Measurements from ENCODE around the gene PTPN3. TPM values are rescaled to one million over a fixed set of nuclear protein-coding genes. Genes with fewer than 3 reads are reported as not detected.

Gene PTPN3
- total RNA-seq, 1 experiment from 2014 or later: 20.8 TPM

DNA sequence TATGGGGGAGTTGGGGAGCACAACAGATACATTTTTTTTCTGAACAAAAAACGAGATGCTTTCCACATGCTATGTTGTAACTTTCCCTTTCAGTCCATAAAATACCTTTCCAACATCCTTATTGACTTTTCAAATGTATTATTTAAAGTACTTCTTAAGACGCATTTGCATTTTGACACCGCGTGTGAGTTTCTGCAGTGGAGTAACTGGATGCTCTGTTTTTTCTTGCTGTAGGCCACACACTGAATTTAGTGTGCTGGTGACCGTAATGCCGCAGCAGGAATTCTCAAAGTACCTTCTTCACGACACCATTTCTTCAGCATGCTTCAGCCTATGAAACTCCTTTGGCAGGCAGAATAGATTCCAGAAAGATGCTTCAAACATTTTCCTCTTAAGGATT is 163.0 kb downstream of the PTPN3 start:
- no TSS peak for BruUV-seq (replicated peaks)
- CTCF ChIA-PET: no interaction called here
- H3K9ac ChIP-seq (ENCODE audit: low read length): no peak overlapping the region
- H3K9me2 ChIP-seq (ENCODE audit: insufficient read depth): no peaks in the 10 kb centered on the region
- no peak for DNase-seq (ENCODE audit: low read depth, low spot score)
- H3K4me3 ChIP-seq (replicated peaks in 1 of 2; ENCODE audit: low read depth in 1 of 2, low read length in 2 of 2): no peak overlapping the region
- H4K20me1 ChIP-seq (ENCODE audit: insufficient read depth): no peaks in the 10 kb centered on the region
- no peak for ATAC-seq
- POLR2A ChIA-PET: no interaction called here
- intact Hi-C loops (cut with micrococcal nuclease): no loop called here
- RAD21 ChIA-PET (ENCODE audit: low non-redundant PET in 1 of 2, low total read pairs in 2 of 2, uncharacterized antibody in 2 of 2, unreplicated experiment in 2 of 2): no interaction called here
- H3K36me3 ChIP-seq (ENCODE audit: control insufficient read depth in 1 of 2, insufficient read depth in 2 of 2, low read length in 2 of 2): no peaks in the 10 kb centered on the region
- H3K27ac ChIP-seq (ENCODE audit: low read depth, low read length): no peak overlapping the region
- no peak overlapping the region for H2AFZ ChIP-seq (ENCODE audit: low read depth, low read length, poor library complexity, severe bottlenecking)
- H3K4me1 ChIP-seq (ENCODE audit: control insufficient read depth in 1 of 2, insufficient read depth in 2 of 2, low read length in 2 of 2): peaks cover 8 to 11% of the 10 kb centered on the region in 2 experiments; a peak in 3 of 4 replicates
- H3K27me3 ChIP-seq (ENCODE audit: insufficient read depth, low read length): no peaks in the 10 kb centered on the region
- no peaks in the 10 kb centered on the region for H3K79me2 ChIP-seq (ENCODE audit: insufficient read depth, low read length)
- H3K4me2 ChIP-seq (ENCODE audit: low read length): no peak overlapping the region
- H3K9me3 ChIP-seq (ENCODE audit: control insufficient read depth in 1 of 2, insufficient read depth in 1 of 2, low read depth in 1 of 2, low read length in 2 of 2): no peaks in the 10 kb centered on the region
- TF ChIP-seq ZFX (IDR thresholded peaks at IDR 0.05): no peak
- no peak for TF ChIP-seq ELF1 (IDR thresholded peaks at IDR 0.05; ENCODE audit: borderline replicate concordance, low read depth)
- TF ChIP-seq EGR1 (IDR thresholded peaks at IDR 0.05; ENCODE audit: low read depth): no peak
- no peak for TF ChIP-seq SRF (IDR thresholded peaks at IDR 0.05; ENCODE audit: low read depth)
- no peak for TF ChIP-seq YY1 (IDR thresholded peaks at IDR 0.05; ENCODE audit: extremely low read depth, insufficient replicate concordance, low read depth, low read length)
- TF ChIP-seq, protein P1, sequence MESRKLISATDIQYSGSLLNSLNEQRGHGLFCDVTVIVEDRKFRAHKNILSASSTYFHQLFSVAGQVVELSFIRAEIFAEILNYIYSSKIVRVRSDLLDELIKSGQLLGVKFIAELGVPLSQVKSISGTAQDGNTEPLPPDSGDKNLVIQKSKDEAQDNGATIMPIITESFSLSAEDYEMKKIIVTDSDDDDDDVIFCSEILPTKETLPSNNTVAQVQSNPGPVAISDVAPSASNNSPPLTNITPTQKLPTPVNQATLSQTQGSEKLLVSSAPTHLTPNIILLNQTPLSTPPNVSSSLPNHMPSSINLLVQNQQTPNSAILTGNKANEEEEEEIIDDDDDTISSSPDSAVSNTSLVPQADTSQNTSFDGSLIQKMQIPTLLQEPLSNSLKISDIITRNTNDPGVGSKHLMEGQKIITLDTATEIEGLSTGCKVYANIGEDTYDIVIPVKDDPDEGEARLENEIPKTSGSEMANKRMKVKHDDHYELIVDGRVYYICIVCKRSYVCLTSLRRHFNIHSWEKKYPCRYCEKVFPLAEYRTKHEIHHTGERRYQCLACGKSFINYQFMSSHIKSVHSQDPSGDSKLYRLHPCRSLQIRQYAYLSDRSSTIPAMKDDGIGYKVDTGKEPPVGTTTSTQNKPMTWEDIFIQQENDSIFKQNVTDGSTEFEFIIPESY (IDR thresholded peaks at IDR 0.05; ENCODE audit: extremely low read depth, insufficient replicate concordance, low read length): no peak
- TF ChIP-seq POLR2A (IDR thresholded peaks at IDR 0.05; ENCODE audit: borderline replicate concordance, extremely low read depth, insufficient read depth, insufficient read length): no peak
- no peak for TF ChIP-seq SP1 (IDR thresholded peaks at IDR 0.05; ENCODE audit: low read depth)
- TF ChIP-seq SIN3A (IDR thresholded peaks at IDR 0.05; ENCODE audit: low read depth): no peak
- no peak for TF ChIP-seq RAD21 (IDR thresholded peaks at IDR 0.05; ENCODE audit: low read depth)
- no peak for TF ChIP-seq ZNF274 (IDR thresholded peaks at IDR 0.05; ENCODE audit: low read depth, low read length)
- TF ChIP-seq EZH2 (IDR thresholded peaks at IDR 0.05): no peak
- TF ChIP-seq EZH2phosphoT487 (IDR thresholded peaks at IDR 0.05; ENCODE audit: borderline replicate concordance): no peak
- TF ChIP-seq, protein P2, sequence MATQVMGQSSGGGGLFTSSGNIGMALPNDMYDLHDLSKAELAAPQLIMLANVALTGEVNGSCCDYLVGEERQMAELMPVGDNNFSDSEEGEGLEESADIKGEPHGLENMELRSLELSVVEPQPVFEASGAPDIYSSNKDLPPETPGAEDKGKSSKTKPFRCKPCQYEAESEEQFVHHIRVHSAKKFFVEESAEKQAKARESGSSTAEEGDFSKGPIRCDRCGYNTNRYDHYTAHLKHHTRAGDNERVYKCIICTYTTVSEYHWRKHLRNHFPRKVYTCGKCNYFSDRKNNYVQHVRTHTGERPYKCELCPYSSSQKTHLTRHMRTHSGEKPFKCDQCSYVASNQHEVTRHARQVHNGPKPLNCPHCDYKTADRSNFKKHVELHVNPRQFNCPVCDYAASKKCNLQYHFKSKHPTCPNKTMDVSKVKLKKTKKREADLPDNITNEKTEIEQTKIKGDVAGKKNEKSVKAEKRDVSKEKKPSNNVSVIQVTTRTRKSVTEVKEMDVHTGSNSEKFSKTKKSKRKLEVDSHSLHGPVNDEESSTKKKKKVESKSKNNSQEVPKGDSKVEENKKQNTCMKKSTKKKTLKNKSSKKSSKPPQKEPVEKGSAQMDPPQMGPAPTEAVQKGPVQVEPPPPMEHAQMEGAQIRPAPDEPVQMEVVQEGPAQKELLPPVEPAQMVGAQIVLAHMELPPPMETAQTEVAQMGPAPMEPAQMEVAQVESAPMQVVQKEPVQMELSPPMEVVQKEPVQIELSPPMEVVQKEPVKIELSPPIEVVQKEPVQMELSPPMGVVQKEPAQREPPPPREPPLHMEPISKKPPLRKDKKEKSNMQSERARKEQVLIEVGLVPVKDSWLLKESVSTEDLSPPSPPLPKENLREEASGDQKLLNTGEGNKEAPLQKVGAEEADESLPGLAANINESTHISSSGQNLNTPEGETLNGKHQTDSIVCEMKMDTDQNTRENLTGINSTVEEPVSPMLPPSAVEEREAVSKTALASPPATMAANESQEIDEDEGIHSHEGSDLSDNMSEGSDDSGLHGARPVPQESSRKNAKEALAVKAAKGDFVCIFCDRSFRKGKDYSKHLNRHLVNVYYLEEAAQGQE (IDR thresholded peaks at IDR 0.05; ENCODE audit: low read depth): no peak
- no peak for TF ChIP-seq POLR2AphosphoS5 (IDR thresholded peaks at IDR 0.05; ENCODE audit: low read depth, low read length)
- TF ChIP-seq, protein P3, sequence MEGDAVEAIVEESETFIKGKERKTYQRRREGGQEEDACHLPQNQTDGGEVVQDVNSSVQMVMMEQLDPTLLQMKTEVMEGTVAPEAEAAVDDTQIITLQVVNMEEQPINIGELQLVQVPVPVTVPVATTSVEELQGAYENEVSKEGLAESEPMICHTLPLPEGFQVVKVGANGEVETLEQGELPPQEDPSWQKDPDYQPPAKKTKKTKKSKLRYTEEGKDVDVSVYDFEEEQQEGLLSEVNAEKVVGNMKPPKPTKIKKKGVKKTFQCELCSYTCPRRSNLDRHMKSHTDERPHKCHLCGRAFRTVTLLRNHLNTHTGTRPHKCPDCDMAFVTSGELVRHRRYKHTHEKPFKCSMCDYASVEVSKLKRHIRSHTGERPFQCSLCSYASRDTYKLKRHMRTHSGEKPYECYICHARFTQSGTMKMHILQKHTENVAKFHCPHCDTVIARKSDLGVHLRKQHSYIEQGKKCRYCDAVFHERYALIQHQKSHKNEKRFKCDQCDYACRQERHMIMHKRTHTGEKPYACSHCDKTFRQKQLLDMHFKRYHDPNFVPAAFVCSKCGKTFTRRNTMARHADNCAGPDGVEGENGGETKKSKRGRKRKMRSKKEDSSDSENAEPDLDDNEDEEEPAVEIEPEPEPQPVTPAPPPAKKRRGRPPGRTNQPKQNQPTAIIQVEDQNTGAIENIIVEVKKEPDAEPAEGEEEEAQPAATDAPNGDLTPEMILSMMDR (IDR thresholded peaks at IDR 0.05 in 2 of 3, conservative IDR thresholded peaks at IDR 0.05 in 1 of 3; ENCODE audit: borderline replicate concordance in 1 of 3, insufficient read depth in 1 of 3, low read depth in 2 of 3, low read length in 2 of 3): no peak
- TF ChIP-seq CBX3 (IDR thresholded peaks at IDR 0.05; ENCODE audit: low read depth): no peak
- TF ChIP-seq TCF7L2 (IDR thresholded peaks at IDR 0.05; ENCODE audit: borderline replicate concordance, extremely low read depth, insufficient read depth, insufficient read length): no peak

All from HCT116 (cell line).